Neuron (in vitro differentiated cells): ENCODE results near the gene DAP.

Experiments used
- H2AFZ ChIP-seq: one replicate; pipeline ENCODE4 v1.6.1; 2013; ENCODE audit warnings: low read depth, mild to moderate bottlenecking, inconsistent platforms, low read length, moderate library complexity
- H3K27me3 ChIP-seq: one replicate; pipeline ENCODE4 v1.6.1; 2013; ENCODE audit warnings: low read length; ENCODE audit not compliant: insufficient read depth
- H3K36me3 ChIP-seq: one replicate; pipeline ENCODE4 v1.6.1; 2013; ENCODE audit warnings: low read length; ENCODE audit not compliant: insufficient read depth
- H3K4me1 ChIP-seq: one replicate; pipeline ENCODE4 v1.6.1; 2013; ENCODE audit warnings: low read length; ENCODE audit not compliant: insufficient read depth
- H3K4me3 ChIP-seq: 2 replicates; pipeline ENCODE4 v1.5.1; 2013; ENCODE audit warnings: mild to moderate bottlenecking, low read length, moderate library complexity
- H3K9me3 ChIP-seq: one replicate; pipeline ENCODE4 v1.6.1; 2013; ENCODE audit warnings: low read length

Gene DAP

GRCh38 chr5:10681731-10682679 lies 79.0 kb downstream of the DAP start:
- Histone ChIP-seq H3K36me3 (peaks cover 31% of the 10 kb centered on the region), H3K4me1 (no peaks in the 10 kb centered on the region), H3K9me3 (peaks cover 4% of the 10 kb centered on the region), H2AFZ (no peak overlapping the region), H3K4me3 (no peak overlapping the region), H3K27me3 (no peaks in the 10 kb centered on the region)

- Histone ChIP-seq H3K4me3 (no peak overlapping the region), H3K4me1 (no peaks in the 10 kb centered on the region), H3K27me3 (no peaks in the 10 kb centered on the region), H3K9me3 (no peaks in the 10 kb centered on the region), H3K36me3 (peaks cover 31% of the 10 kb centered on the region), H2AFZ (no peak overlapping the region)
Observed at GRCh38 chr5:10680876-10681481, 80.1 kb downstream of the DAP start.

GRCh38 chr5:10679336-10679988 lies 81.6 kb downstream of the DAP start:
- no peak overlapping the region for H2AFZ ChIP-seq
- H3K9me3 ChIP-seq = no peaks in the 10 kb centered on the region
- no peaks in the 10 kb centered on the region for H3K4me1 ChIP-seq
- H3K36me3 ChIP-seq = peaks cover 31% of the 10 kb centered on the region
- no peak overlapping the region for H3K4me3 ChIP-seq
- H3K27me3 ChIP-seq = no peaks in the 10 kb centered on the region

- Histone ChIP-seq H3K27me3 (no peaks in the 10 kb centered on the region), H3K4me3 (no peak overlapping the region), H3K4me1 (no peaks in the 10 kb centered on the region), H2AFZ (no peak overlapping the region), H3K9me3 (no peaks in the 10 kb centered on the region), H3K36me3 (peaks cover 30% of the 10 kb centered on the region)
Observed at GRCh38 chr5:10678244-10678643, 82.8 kb downstream of the DAP start.

GRCh38 chr5:10677533-10677932 lies 83.5 kb downstream of the DAP start:
- H3K4me1 ChIP-seq = no peaks in the 10 kb centered on the region
- H3K27me3 ChIP-seq = no peaks in the 10 kb centered on the region
- peaks cover 23% of the 10 kb centered on the region for H3K36me3 ChIP-seq
- H2AFZ ChIP-seq = no peak overlapping the region
- no peaks in the 10 kb centered on the region for H3K9me3 ChIP-seq
- no peak overlapping the region for H3K4me3 ChIP-seq

- Histone ChIP-seq H3K4me1 (no peaks in the 10 kb centered on the region), H2AFZ (no peak overlapping the region), H3K27me3 (no peaks in the 10 kb centered on the region), H3K9me3 (no peaks in the 10 kb centered on the region), H3K4me3 (no peak overlapping the region), H3K36me3 (peaks cover 21% of the 10 kb centered on the region)
Observed at GRCh38 chr5:10676946-10677345, 84.1 kb downstream of the DAP start.

- Histone ChIP-seq H3K4me3 (no peak overlapping the region), H3K27me3 (no peaks in the 10 kb centered on the region), H3K9me3 (no peaks in the 10 kb centered on the region), H3K4me1 (no peaks in the 10 kb centered on the region), H3K36me3 (peaks cover 21% of the 10 kb centered on the region), H2AFZ (no peak overlapping the region)
Observed at GRCh38 chr5:10676224-10676623, 84.8 kb downstream of the DAP start.

- peaks cover 13% of the 10 kb centered on the region for H3K36me3 ChIP-seq
- H3K4me1 ChIP-seq = no peaks in the 10 kb centered on the region
- no peaks in the 10 kb centered on the region for H3K27me3 ChIP-seq
- no peak overlapping the region for H2AFZ ChIP-seq
- no peak overlapping the region for H3K4me3 ChIP-seq
- no peaks in the 10 kb centered on the region for H3K9me3 ChIP-seq
Observed at GRCh38 chr5:10675177-10675700, 85.8 kb downstream of the DAP start.

GRCh38 chr5:10674582-10674981 lies 86.5 kb downstream of the DAP start:
- H3K27me3 ChIP-seq = no peaks in the 10 kb centered on the region
- no peaks in the 10 kb centered on the region for H3K9me3 ChIP-seq
- H3K36me3 ChIP-seq = peaks cover 6% of the 10 kb centered on the region
- H3K4me1 ChIP-seq = no peaks in the 10 kb centered on the region
- H2AFZ ChIP-seq = no peak overlapping the region
- no peak overlapping the region for H3K4me3 ChIP-seq

GRCh38 chr5:10674096-10674495 lies 86.9 kb downstream of the DAP start:
- no peaks in the 10 kb centered on the region for H3K9me3 ChIP-seq
- H3K4me3 ChIP-seq = no peak overlapping the region
- H2AFZ ChIP-seq = no peak overlapping the region
- H3K36me3 ChIP-seq = peaks cover 6% of the 10 kb centered on the region
- no peaks in the 10 kb centered on the region for H3K4me1 ChIP-seq
- H3K27me3 ChIP-seq = no peaks in the 10 kb centered on the region

- H3K27me3 ChIP-seq = no peaks in the 10 kb centered on the region
- H3K9me3 ChIP-seq = no peaks in the 10 kb centered on the region
- no peaks in the 10 kb centered on the region for H3K4me1 ChIP-seq
- H2AFZ ChIP-seq = no peak overlapping the region
- no peak overlapping the region for H3K4me3 ChIP-seq
- peaks cover 4% of the 10 kb centered on the region for H3K36me3 ChIP-seq
Observed at GRCh38 chr5:10673407-10673806, 87.6 kb downstream of the DAP start.

GRCh38 chr5:10673017-10673389 lies 88.0 kb downstream of the DAP start:
- Histone ChIP-seq H3K9me3 (no peaks in the 10 kb centered on the region), H3K4me1 (no peaks in the 10 kb centered on the region), H2AFZ (no peak overlapping the region), H3K36me3 (peaks cover under 1% of the 10 kb centered on the region), H3K27me3 (no peaks in the 10 kb centered on the region), H3K4me3 (no peak overlapping the region)
